ENCODE measurements around the gene RPS29.

GRCh38 chr14:49579841-49580240, 6.3 kb downstream of the RPS29 start:
- TF ChIP-seq, protein P1, sequence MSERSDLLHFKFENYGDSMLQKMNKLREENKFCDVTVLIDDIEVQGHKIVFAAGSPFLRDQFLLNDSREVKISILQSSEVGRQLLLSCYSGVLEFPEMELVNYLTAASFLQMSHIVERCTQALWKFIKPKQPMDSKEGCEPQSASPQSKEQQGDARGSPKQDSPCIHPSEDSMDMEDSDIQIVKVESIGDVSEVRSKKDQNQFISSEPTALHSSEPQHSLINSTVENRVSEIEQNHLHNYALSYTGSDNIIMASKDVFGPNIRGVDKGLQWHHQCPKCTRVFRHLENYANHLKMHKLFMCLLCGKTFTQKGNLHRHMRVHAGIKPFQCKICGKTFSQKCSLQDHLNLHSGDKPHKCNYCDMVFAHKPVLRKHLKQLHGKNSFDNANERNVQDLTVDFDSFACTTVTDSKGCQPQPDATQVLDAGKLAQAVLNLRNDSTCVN (CRISPR knock-in tag; IDR thresholded peaks at IDR 0.05; ENCODE audit: borderline replicate concordance), result no peak
- no peak for TF ChIP-seq ZNF639 (CRISPR knock-in tag; conservative IDR thresholded peaks at IDR 0.05)
- no peak for TF ChIP-seq TMF1 (CRISPR knock-in tag; IDR thresholded peaks at IDR 0.05; ENCODE audit: low read depth)
- TF ChIP-seq RNF219 (CRISPR knock-in tag; IDR thresholded peaks at IDR 0.05), result no peak
- no peak for TF ChIP-seq ATF7 (IDR thresholded peaks at IDR 0.05)
- no peak for TF ChIP-seq ATF7 (CRISPR knock-in tag; IDR thresholded peaks at IDR 0.05)
- TF ChIP-seq ZNF24 (IDR thresholded peaks at IDR 0.05), result no peak
